ENCODE measurements around the gene LUC7L3.

DNA sequence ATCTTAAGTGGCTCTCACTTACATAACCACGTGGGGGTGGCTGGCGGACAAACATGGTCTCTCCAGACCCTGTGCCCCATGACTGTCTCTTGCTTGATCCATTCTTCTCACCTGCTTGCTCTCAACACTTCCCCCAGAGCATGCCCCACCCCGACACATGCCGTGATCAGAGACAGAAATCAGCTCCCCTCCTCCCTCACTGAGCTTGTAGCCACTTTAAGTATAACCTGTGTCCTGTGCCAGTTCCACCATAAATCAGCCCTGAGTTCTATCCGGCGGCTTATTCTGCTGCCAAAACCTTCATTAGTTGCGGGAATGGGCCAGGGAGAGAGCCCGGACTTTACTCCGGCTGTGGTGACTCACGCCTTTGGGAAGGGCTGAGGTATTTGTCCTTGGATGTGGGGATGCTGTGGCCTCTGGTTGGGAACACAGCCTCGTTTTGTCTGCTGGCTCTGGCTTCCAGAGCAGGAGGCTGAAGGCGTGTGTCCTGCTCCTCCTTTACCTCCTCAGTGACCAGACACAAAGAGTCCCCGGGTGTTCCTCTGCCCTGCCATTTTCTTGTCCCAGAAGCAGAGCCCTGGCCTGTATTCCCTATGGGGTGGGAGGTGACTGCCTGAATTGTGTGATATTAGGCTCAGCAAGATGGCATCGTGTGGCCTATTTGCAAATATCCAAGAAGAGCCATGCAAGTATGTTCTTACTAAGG lies 32.8 kb upstream of the LUC7L3 start:
- TF ChIP-seq EZH2 (IDR thresholded peaks at IDR 0.05; ENCODE audit: low read depth, unreplicated experiment) (no peak), CTCF (conservative IDR thresholded peaks at IDR 0.05; ENCODE audit: low read depth in 2 of 2) (no peak), ZNF462 (CRISPR knock-in tag; IDR thresholded peaks at IDR 0.05) (no peak), POLR2AphosphoS5 (IDR thresholded peaks at IDR 0.05; ENCODE audit: low read depth) (no peak), REST (IDR thresholded peaks at IDR 0.05; ENCODE audit: unreplicated experiment) (no peak), EZH2phosphoT487 (IDR thresholded peaks at IDR 0.05; ENCODE audit: unreplicated experiment) (no peak), CREB1 (CRISPR knock-in tag; IDR thresholded peaks at IDR 0.05; ENCODE audit: low read depth) (no peak), JUNB (IDR thresholded peaks at IDR 0.05; ENCODE audit: unreplicated experiment) (no peak), ZNF114 (CRISPR knock-in tag; IDR thresholded peaks at IDR 0.05) (no peak), ZNF331 (CRISPR knock-in tag; IDR thresholded peaks at IDR 0.05; ENCODE audit: low read depth) (no peak), ETS1 (IDR thresholded peaks at IDR 0.05) (no peak), STAT1 (IDR thresholded peaks at IDR 0.05; ENCODE audit: unreplicated experiment) (no peak)

Data from GM23338 (cell line).